Endothelial cell of umbilical vein (primary cell): ENCODE results near the gene TYROBP. TPM values are rescaled to one million over a fixed set of nuclear protein-coding genes. Genes with fewer than 3 reads are reported as not detected.

Experiments used
- BruUV-seq: library from RNA; stranded (reverse); fragments of 400-500 nt; replicated peaks from 2 replicates; lab custom pipeline; 2021; lab: Mats Ljungman, UMichigan
- CTCF ChIA-PET: fragments of 300-600, 350-600 bp; sonication (Branson Sonifier 250); formaldehyde crosslinking; loops from one replicate; lab custom pipeline; 2021; ENCODE audit warnings: antibody characterized with exemption, inconsistent platforms; lab: Charles Lee
- POLR2A ChIA-PET: fragments of 300-600, 350-600 bp; sonication (Branson Sonifier 250); formaldehyde crosslinking; loops from one replicate; lab custom pipeline; 2021; ENCODE audit warnings: antibody characterized with exemption, inconsistent platforms; lab: Charles Lee
- DNase-seq: peaks from one replicate; pipeline ENCODE4 v3.0.0-alpha.2; 2011; ENCODE audit warnings: low read depth, low spot score
- FAIRE-seq: peaks from 2 replicates; lab custom pipeline; 2011; peaks lifted over from hg19 to GRCh38; lab: Jason Lieb, UNC
- H2AFZ ChIP-seq: 2 replicates; pipeline ENCODE4 v1.6.0; 2012; ENCODE audit warnings: low read depth, low read length, control low read depth, inconsistent platforms
- H3K27ac ChIP-seq: 2 replicates; pipeline ENCODE4 v1.5.1; 2011; ENCODE audit warnings: low read depth, mild to moderate bottlenecking, control low read depth, low read length, moderate library complexity; ENCODE audit not compliant: insufficient read depth
- H3K27me3 ChIP-seq, 2 experiments: 2 replicates each; pipeline versions ENCODE4 v1.6.0 to v1.6.1; 2011; ENCODE audit warnings: low read length in 2 of 2, mixed read lengths in 1 of 2; ENCODE audit not compliant: control insufficient read depth in 2 of 2, insufficient read depth in 2 of 2
- H3K36me3 ChIP-seq, 2 experiments: 2 replicates in 1 of 2; 3 replicates in 1 of 2; pipeline ENCODE4 v1.5.1; 2011; ENCODE audit warnings: low read length in 2 of 2, mild to moderate bottlenecking in 1 of 2, moderate library complexity in 1 of 2; ENCODE audit not compliant: control insufficient read depth in 2 of 2, insufficient read depth in 2 of 2; ENCODE audit errors: extremely low read depth in 1 of 2
- H3K4me1 ChIP-seq: 3 replicates; pipeline ENCODE4 v1.5.1; 2011; ENCODE audit warnings: mild to moderate bottlenecking, low read length; ENCODE audit not compliant: control insufficient read depth, insufficient read depth; ENCODE audit errors: extremely low read depth
- H3K4me2 ChIP-seq: 2 replicates; pipeline ENCODE4 v1.6.1; 2011; ENCODE audit warnings: low read length, control low read depth, mixed read lengths; ENCODE audit not compliant: insufficient read depth
- H3K4me3 ChIP-seq, 3 experiments: fragments of 200-600 bp in 1 of 3; sonication (generic), shearing (Covaris generic) in 1 of 3; replicated peaks in 1 of 3; 2 replicates each; pipeline ENCODE4 v1.5.1; 2011 to 2016; ENCODE audit warnings: control low read depth in 3 of 3, low read length in 3 of 3, mild to moderate bottlenecking in 2 of 3, inconsistent platforms in 1 of 3, low read depth in 1 of 3, moderate library complexity in 1 of 3; ENCODE audit not compliant: insufficient read depth in 1 of 3
- H3K79me2 ChIP-seq: 2 replicates; pipeline ENCODE4 v1.6.0; 2012; ENCODE audit warnings: low read length, inconsistent platforms; ENCODE audit not compliant: control insufficient read depth, insufficient read depth
- H3K9ac ChIP-seq: replicated peaks from 2 replicates; pipeline ENCODE3; 2011; ENCODE audit warnings: low read length, control low read depth; ENCODE audit not compliant: insufficient read depth; ENCODE audit errors: extremely low read depth
- H3K9me1 ChIP-seq: replicated peaks from 3 replicates; pipeline ENCODE4 v1.6.0; 2011; ENCODE audit warnings: mild to moderate bottlenecking, low read length; ENCODE audit not compliant: control insufficient read depth, insufficient read depth; ENCODE audit errors: extremely low read depth
- H3K9me3 ChIP-seq: replicated peaks from 2 replicates; pipeline ENCODE4 v1.5.1; 2012; ENCODE audit warnings: low read length, inconsistent platforms; ENCODE audit not compliant: control insufficient read depth, insufficient read depth
- H4K20me1 ChIP-seq: replicated peaks from 2 replicates; pipeline ENCODE3; 2011; ENCODE audit warnings: mild to moderate bottlenecking, low read length; ENCODE audit not compliant: control insufficient read depth, insufficient read depth; ENCODE audit errors: extremely low read depth
- EZH2 ChIP-seq: IDR thresholded peaks from 2 replicates; pipeline ENCODE4 v1.6.1; 2012; ENCODE audit warnings: borderline replicate concordance, low read depth, mild to moderate bottlenecking, moderate library complexity, low read length, inconsistent platforms; ENCODE audit not compliant: severe bottlenecking
- FOS ChIP-seq: IDR thresholded peaks from 2 replicates; pipeline ENCODE4 v1.6.1; 2011; ENCODE audit warnings: mild to moderate bottlenecking, low read length, moderate library complexity, borderline replicate concordance; ENCODE audit not compliant: insufficient read depth
- GATA2 ChIP-seq: IDR thresholded peaks from 2 replicates; pipeline ENCODE4 v1.7.0; 2011; ENCODE audit warnings: low read depth, mild to moderate bottlenecking, moderate library complexity, mixed read lengths, low read length; ENCODE audit not compliant: insufficient read length, insufficient read depth
- JUN ChIP-seq: IDR thresholded peaks from 2 replicates; pipeline ENCODE4 v1.6.1; 2011; ENCODE audit warnings: borderline replicate concordance, low read depth; ENCODE audit not compliant: insufficient read length, insufficient read depth
- MYC ChIP-seq: IDR thresholded peaks from one replicate; pipeline ENCODE4 v1.6.1; 2011; ENCODE audit warnings: mild to moderate bottlenecking, low read depth, low read length
- POLR2A ChIP-seq: IDR thresholded peaks from 2 replicates; pipeline ENCODE4 v1.6.1; 2012; ENCODE audit warnings: low read depth, mild to moderate bottlenecking, control low read depth, low read length
- POLR2AphosphoS5 ChIP-seq: IDR thresholded peaks from 2 replicates; pipeline ENCODE4 v1.6.1; 2012; ENCODE audit warnings: low read depth, mild to moderate bottlenecking, control low read depth, low read length, moderate library complexity; ENCODE audit not compliant: insufficient read depth
- dilution Hi-C: fragments of 300-500 bp; cut with MboI; formaldehyde crosslinking; loops from one replicate; pipeline ENCODE4 v1.15.0; 2019; ENCODE audit warnings: low sequenced_read_pairs; ENCODE audit not compliant: extremely low pct_ligation_motif_present
- intact Hi-C: fragments of 100-400 bp; cut with micrococcal nuclease; formaldehyde crosslinking; loops from one replicate; pipeline ENCODE4 v1.10.0; 2022
- polyA plus RNA-seq, 4 experiments: library from polyadenylated mRNA; depleted of rRNA in 3 of 4; stranded (reverse) in 3 of 4; unstranded in 1 of 4; fragments of >200 nt; gene quantifications; 2 replicates each; pipeline versions ENCODE4 v1.2.1 to v1.2.3, GENCODE V29; 2011 to 2012; ENCODE audit warnings: missing spikeins in 1 of 4
- total RNA-seq: library from RNA; stranded (reverse); gene quantifications from 2 replicates; pipeline ENCODE4 v1.2.3, GENCODE V29; 2021
- TF ChIP-seq, protein P1 (sequence below): IDR thresholded peaks from 2 replicates; pipeline ENCODE4 v1.6.1; 2011; ENCODE audit not compliant: insufficient read depth, insufficient read length
- TF ChIP-seq, protein P2 (sequence below), 2 donors: IDR thresholded peaks; 1 replicate in 1 of 2; 2 replicates in 1 of 2; pipeline ENCODE4 v1.5.1; 2011; ENCODE audit warnings: low read length in 2 of 2, mild to moderate bottlenecking in 2 of 2, moderate library complexity in 2 of 2, control low read depth in 1 of 2, inconsistent platforms in 1 of 2, low read depth in 1 of 2; ENCODE audit not compliant: insufficient read depth in 1 of 2; ENCODE audit errors: extremely low read depth in 1 of 2

TYROBP gene
- total and polyA plus RNA-seq, 2 donors (not counting 3 experiments of a cell fraction or from before 2014, with no cell fraction given) = not detected

DNA sequence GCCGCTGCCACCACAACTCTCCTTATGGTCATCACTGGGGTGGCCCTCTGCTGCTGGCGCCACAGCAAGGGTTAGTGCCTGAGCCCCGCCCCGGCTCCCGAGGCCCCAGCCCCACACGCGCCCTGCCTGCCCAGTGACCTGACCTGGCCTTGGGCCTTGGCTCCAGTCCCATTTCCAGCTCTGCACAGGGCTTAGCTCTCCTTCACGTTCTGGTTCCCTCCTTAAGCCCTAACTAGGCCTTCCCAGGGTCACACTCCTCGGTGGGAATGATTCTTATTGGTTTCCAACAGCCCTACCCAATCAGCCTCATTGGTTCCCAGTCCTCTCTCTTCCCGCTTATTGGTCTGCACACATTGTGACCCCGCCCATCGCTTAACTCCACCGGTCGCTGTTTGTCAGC, 45.6 kb downstream of the TYROBP start:
- no peak overlapping the region for H3K9ac ChIP-seq
- no peaks in the 10 kb centered on the region for H4K20me1 ChIP-seq
- H3K4me3 ChIP-seq = no peak overlapping the region
- H3K79me2 ChIP-seq = no peaks in the 10 kb centered on the region
- dilution Hi-C loops (no loop called here), intact Hi-C loops (no loop called here)
- DNase-seq = no peak
- ChIA-PET CTCF (no interaction called here), POLR2A (no interaction called here)
- no peaks in the 10 kb centered on the region for H3K9me1 ChIP-seq
- H3K9me3 ChIP-seq = no peaks in the 10 kb centered on the region
- no peak overlapping the region for H2AFZ ChIP-seq
- TF ChIP-seq FOS = no peak
- TF ChIP-seq, protein P1, sequence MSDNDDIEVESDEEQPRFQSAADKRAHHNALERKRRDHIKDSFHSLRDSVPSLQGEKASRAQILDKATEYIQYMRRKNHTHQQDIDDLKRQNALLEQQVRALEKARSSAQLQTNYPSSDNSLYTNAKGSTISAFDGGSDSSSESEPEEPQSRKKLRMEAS = no peak
- TF ChIP-seq JUN = no peak
- TF ChIP-seq MYC = no peak
- TF ChIP-seq POLR2A = no peak
- TF ChIP-seq, protein P2, sequence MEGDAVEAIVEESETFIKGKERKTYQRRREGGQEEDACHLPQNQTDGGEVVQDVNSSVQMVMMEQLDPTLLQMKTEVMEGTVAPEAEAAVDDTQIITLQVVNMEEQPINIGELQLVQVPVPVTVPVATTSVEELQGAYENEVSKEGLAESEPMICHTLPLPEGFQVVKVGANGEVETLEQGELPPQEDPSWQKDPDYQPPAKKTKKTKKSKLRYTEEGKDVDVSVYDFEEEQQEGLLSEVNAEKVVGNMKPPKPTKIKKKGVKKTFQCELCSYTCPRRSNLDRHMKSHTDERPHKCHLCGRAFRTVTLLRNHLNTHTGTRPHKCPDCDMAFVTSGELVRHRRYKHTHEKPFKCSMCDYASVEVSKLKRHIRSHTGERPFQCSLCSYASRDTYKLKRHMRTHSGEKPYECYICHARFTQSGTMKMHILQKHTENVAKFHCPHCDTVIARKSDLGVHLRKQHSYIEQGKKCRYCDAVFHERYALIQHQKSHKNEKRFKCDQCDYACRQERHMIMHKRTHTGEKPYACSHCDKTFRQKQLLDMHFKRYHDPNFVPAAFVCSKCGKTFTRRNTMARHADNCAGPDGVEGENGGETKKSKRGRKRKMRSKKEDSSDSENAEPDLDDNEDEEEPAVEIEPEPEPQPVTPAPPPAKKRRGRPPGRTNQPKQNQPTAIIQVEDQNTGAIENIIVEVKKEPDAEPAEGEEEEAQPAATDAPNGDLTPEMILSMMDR (IDR thresholded peaks at IDR 0.05; ENCODE audit: extremely low read depth in 1 of 2, insufficient read depth in 1 of 2, low read depth in 1 of 2, low read length in 2 of 2) = no peak
- no peak for TF ChIP-seq EZH2
- no peak for TF ChIP-seq GATA2
- no peak for TF ChIP-seq POLR2AphosphoS5
- H3K27ac ChIP-seq = no peak overlapping the region
- FAIRE-seq = no peak
- no TSS peak for BruUV-seq
- no peak overlapping the region for H3K4me2 ChIP-seq
- no peaks in the 10 kb centered on the region for H3K36me3 ChIP-seq
- H3K4me1 ChIP-seq = no peaks in the 10 kb centered on the region
- peaks cover 29 to 34% of the 10 kb centered on the region in 2 experiments for H3K27me3 ChIP-seq
